Hematopoietic multipotent progenitor cell treated with erythropoietin and hydrocortisone succinate and interleukin-3 and kit ligand, for 6 days (in vitro differentiated cells): ENCODE results near the gene RNU2-1.
"Not testable (repeated sequence)": the region's sequence is repeated elsewhere in the genome, so short reads cannot be mapped to it uniquely, and the experiment has no call there.

Experiments
- DNase-seq: peaks from one replicate; pipeline ENCODE4 v3.0.0-alpha.2; 2015

RNU2-1 gene

DNA sequence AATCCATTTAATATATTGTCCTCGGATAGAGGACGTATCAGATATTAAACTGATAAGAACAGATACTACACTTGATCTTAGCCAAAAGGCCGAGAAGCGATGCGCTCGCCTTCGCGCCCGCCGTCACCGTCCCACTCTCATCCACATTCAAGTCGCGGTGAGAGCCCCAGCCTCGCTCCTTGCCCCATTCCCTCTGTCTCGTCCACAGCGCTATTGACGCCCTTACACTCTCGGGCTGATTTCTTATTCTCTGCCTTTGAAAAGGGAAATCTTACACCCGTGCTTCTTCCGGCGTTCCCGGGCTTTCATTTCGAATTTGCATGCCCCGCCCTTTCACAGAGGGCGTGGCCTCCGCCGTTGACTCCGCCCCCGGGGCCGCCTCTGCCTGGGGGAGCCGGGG is at the start of gene RNU2-1:
RNU2-1 (minus strand) TSS at position 101 of the 400 bp plus-strand sequence.
- not testable (repeated sequence) for DNase-seq

DNA sequence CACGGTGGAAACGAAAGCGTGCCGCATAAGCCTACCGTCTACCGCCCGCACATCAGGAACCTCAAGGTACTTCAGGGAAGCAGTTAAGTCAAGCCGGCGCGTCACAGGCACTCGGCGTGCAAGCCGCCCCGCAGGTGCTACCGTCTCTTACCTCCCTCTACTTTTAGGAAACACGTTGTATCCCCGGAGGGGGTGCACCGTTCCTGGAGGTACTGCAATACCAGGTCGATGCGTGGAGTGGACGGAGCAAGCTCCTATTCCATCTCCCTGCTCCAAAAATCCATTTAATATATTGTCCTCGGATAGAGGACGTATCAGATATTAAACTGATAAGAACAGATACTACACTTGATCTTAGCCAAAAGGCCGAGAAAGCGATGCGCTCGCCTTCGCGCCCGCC is 39.1 kb upstream of the RNU2-1 start:
- DNase-seq, result not testable (repeated sequence)

DNA sequence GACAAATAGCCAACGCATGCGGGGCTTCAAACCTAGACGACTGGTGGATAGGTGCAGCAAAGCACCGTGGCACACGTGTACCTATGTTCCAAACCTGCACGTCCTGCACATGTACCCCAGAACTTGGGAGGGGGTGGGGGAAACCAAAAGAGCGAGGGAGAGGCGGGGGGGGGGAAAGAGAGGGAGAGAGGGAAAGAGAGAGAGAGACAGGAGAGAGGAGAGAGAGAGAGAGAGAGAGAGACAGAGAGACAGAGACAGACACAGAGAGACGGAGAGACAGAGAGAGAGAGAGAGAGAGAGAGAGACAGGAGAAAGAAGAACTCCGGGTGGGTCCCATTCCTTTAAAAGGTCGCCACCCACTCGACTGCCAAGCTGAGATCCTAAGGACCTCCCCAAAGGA is 38.7 kb upstream of the RNU2-1 start:
- DNase-seq, result not testable (repeated sequence)

DNA sequence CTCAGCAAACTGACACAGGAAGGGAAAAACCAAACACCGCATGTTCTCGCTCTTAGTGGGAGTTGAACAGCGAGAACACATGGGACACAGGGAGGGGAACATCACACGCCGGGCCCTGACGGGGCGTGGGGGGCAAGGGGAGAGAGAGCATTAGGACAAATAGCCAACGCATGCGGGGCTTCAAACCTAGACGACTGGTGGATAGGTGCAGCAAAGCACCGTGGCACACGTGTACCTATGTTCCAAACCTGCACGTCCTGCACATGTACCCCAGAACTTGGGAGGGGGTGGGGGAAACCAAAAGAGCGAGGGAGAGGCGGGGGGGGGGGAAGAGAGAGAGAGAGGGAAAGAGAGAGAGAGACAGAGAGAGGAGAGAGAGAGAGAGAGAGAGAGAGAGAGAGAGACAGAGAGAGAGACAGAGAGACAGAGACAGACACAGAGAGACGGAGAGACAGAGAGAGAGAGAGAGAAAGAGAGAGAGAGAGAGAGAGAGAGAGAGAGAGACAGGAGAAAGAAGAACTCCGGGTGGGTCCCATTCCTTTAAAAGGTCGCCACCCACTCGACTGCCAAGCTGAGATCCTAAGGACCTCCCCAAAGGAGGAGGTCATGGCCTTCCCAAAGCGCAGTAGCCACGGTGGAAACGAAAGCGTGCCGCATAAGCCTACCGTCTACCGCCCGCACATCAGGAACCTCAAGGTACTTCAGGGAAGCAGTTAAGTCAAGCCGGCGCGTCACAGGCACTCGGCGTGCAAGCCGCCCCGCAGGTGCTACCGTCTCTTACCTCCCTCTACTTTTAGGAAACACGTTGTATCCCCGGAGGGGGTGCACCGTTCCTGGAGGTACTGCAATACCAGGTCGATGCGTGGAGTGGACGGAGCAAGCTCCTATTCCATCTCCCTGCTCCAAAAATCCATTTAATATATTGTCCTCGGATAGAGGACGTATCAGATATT is 37.1 kb upstream of the RNU2-1 start:
- not testable (repeated sequence) for DNase-seq

DNA sequence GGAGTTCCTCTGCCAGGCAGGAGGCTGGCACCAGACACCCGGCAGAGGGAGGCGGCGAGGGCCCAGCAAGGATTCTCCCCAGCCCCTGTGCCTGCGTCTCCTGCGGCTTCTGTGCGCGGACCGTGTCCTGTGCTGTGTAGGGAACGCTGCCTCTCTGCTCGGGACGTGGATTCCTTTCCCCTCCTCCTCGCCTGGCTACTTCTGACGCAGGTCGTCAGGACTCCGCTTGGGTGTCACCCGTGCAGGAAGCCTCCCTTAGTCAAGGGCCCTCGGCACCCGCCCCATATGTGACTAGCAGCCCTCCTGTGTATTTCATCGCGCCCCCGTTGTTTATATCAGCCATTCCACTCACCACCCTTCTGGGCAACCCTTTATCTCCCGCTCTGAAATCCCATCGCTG is 12.7 kb upstream of the RNU2-1 start:
- not testable (repeated sequence) for DNase-seq

DNA sequence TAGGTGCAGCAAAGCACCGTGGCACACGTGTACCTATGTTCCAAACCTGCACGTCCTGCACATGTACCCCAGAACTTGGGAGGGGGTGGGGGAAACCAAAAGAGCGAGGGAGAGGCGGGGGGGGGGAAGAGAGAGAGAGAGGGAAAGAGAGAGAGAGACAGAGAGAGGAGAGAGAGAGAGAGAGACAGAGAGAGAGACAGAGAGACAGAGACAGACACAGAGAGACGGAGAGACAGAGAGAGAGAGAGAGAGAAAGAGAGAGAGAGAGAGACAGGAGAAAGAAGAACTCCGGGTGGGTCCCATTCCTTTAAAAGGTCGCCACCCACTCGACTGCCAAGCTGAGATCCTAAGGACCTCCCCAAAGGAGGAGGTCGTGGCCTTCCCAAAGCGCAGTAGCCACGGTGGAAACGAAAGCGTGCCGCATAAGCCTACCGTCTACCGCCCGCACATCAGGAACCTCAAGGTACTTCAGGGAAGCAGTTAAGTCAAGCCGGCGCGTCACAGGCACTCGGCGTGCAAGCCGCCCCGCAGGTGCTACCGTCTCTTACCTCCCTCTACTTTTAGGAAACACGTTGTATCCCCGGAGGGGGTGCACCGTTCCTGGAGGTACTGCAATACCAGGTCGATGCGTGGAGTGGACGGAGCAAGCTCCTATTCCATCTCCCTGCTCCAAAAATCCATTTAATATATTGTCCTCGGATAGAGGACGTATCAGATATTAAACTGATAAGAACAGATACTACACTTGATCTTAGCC is 7.0 kb upstream of the RNU2-1 start:
- DNase-seq, result not testable (repeated sequence)

DNA sequence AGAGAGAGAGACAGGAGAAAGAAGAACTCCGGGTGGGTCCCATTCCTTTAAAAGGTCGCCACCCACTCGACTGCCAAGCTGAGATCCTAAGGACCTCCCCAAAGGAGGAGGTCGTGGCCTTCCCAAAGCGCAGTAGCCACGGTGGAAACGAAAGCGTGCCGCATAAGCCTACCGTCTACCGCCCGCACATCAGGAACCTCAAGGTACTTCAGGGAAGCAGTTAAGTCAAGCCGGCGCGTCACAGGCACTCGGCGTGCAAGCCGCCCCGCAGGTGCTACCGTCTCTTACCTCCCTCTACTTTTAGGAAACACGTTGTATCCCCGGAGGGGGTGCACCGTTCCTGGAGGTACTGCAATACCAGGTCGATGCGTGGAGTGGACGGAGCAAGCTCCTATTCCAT is 5.8 kb upstream of the RNU2-1 start:
- not testable (repeated sequence) for DNase-seq

DNA sequence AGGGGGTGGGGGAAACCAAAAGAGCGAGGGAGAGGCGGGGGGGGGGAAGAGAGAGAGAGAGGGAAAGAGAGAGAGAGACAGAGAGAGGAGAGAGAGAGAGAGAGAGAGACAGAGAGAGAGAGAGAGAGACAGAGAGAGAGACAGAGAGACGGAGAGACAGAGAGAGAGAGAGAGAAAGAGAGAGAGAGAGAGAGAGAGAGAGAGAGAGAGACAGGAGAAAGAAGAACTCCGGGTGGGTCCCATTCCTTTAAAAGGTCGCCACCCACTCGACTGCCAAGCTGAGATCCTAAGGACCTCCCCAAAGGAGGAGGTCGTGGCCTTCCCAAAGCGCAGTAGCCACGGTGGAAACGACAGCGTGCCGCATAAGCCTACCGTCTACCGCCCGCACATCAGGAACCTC is 514 bp downstream of the RNU2-1 start:
- DNase-seq, result not testable (repeated sequence)

DNA sequence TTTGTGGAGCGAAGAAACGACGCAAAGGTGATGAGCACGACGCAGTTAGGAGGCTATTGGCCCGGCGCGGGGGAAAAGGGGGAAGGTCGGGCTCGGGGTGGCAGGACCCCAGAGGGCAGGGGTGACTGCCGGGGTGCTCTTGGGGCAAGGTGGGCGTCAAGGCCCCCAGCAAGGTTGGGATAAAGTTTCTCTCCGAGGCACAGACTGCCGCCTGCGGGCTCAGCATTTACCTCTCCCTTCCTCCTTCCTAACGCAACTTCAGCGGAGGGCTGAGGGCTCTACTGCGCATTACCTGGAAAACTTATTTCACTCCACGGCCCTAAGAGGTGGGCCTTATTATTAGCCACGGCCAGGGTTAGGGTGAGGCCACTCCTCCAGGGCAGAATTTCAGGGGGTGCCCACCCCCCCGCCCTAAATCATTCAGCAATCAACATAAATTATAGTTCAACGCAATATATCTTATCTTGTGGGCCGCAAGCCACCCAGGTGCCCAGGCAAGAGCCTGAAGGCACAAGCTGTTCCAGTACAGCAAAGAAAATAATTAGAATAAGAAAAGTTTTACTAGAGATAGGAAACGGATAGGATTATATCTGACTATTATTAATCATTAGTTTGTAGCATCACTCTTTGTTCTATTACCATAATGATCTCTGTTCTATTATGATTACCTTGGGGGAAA is 1.6 kb downstream of the RNU2-1 start:
- DNase-seq, result peak; percentile 45

DNA sequence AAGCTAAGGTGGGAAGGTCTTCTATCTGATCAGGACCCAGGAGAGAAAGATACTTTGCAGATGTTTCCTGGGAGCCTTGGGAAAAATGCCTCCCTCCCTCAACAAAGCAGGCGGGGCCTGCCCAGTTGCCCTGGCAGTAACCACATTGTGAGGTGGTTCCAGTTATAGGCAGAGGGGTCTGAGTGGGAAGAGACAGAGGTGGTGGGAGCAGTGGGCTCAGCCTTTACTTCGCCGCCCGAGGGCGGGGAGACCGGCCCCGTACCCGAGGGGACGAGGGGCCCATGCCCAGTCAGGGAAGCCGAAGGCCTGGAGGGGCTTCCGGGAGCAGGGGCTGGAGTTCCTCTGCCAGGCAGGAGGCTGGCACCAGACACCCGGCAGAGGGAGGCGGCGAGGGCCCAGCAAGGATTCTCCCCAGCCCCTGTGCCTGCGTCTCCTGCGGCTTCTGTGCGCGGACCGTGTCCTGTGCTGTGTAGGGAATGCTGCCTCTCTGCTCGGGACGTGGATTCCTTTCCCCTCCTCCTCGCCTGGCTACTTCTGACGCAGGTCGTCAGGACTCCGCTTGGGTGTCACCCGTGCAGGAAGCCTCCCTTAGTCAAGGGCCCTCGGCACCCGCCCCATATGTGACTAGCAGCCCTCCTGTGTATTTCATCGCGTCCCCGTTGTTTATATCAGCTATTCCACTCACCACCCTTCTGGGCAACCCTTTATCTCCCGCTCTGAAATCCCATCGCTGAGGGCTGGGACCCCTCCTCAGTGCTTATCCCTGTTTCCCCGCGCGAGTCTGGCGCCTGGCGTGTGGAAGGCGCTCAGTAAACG is 2.4 kb downstream of the RNU2-1 start:
- not testable (repeated sequence) for DNase-seq

DNA sequence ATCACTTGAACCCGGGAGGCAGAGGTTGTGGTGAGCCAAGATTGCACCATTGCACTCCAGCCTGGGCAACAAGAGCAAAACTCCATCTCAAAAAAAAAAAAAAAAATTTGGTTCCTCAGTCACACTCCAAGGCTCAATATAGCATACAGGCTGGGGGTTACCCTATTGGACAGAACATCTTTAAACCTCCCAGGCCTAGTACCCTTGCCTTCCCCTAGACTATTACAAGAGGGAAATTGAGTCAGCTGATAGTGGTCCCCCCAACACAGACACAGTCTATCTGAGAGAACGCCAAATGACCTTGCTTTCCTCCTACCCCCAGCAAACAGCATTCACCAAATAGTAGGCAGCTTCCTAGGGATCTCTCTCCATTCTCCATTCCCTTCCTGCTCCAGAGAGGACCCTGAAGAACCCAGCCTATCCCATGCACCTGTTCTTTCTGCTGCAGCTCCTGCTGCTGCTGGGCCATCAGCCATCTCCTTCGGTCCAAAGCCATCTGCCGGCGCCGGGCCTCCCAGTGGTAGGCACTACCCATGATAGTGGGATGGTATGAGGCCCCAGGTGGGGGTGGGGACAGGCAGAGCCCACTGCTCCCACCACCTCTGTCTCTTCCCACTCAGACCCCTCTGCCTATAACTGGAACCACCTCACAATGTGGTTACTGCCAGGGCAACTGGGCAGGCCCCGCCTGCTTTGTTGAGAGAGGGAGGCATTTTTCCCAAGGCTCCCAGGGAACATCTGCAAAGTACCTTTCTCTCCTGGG is 5.6 kb downstream of the RNU2-1 start, which contains the start of gene CCDC200:
CCDC200 (minus strand) TSS at position 604 of the 763 bp plus-strand sequence; CDS start at position 535, 69 bp downstream.
- not testable (repeated sequence) for DNase-seq

DNA sequence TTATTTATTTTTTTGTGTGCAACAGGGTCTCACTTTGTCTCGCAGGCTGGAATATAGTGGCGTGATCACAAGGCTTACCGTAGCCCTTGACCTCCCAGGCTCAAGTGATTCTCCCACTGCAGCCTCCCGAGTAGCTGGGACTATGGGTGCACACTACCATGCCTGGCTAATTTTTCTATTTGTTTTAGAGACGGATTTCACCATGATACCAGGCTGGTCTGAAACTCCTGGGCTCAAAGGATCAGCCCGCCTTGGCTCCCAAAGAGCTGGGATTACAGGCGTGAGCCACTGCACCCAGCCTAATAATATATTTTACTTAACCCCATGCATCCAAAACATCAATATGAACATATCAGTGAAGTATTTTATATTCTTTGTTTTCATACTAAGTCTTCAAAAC is 7.4 kb downstream of the RNU2-1 start:
- no peak for DNase-seq

DNA sequence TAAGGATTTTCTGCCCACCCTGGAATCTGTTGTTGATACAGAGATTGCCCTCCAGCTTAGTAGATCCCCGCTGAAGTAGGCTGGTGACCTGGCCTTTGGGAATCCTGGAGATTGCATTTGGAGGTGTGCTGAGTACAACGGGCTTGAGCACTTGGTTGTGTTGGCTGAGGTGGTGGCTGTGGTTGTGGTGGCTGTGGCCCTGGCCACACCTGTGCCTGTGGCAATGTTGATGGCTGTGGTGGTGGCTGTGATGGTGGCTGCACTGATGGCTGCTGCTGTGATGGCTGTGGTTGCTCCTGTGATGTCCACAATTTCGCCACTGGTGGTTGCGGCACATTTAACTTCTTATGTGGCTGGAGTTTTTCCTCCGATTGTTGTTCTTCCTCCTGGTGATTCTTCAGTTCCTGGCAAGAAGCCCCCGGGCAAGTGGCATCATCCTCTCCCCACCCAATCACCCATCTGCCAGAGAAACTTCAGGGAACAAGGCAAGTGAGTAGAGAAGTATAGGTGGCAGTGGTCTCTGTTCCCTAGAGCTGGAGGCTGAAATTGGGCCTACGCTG is 9.6 kb downstream of the RNU2-1 start:
- DNase-seq, result peak; percentile 0

DNA sequence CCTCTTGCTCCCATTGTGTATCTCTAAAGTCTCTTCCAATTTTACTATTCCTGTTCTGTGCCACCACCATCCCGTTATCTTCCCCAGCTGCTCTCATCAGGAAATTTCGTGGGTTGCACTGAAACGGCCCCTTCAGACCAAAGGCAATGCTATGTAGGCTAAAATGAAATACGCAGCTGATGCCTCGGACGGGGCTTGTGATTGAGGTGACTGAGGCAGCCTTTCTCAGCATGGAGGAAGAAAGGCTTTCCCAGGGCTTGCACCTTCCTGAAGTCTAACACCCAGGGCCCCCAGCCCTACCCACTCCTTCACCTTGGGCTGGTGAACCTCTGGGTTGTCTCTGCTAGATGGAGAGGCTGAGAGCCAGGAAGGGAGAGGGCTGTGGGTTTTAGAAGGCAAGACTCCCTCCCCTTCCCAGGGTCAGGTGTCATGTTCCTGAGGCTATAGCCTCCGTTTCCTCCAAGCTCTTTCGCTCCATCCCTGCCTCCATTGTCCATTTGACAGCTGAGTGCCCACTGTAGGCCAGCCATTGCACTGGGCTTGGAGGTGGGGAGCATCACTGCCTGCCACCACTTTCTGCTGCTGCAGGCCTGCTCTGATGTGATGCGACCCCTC is 13.2 kb downstream of the RNU2-1 start:
- DNase-seq, result peak; percentile 0

DNA sequence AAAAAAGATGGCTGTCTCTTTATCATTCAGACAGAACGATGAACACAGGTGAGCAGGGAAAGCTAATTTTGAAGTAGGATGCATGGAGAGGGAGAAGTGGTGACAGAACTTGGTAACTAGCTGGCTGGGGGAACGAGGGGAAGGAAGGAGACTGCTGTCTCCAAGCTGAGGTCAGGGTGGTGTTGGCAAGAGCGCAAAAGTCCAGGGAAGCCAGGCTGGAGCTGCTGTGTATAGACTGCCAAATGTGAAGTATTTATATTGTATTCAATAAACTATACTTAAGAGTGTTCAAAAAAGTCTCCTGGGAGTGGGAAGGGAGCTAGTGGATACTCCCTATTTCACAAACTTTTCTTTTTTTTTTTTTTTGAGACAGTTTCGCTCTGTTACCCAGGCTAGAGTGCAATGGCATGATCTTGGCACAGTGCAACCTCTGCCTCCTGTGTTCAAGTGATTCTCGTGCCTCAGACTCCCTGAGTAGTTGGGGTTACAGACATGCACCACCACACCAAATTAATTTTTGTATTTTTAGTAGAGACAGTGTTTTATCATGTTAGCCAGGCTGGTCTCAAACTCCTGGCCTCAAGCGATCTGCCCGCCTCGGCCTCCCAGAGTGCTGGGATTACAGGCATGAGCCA is 13.9 kb downstream of the RNU2-1 start:
- peak; percentile 0 for DNase-seq

DNA sequence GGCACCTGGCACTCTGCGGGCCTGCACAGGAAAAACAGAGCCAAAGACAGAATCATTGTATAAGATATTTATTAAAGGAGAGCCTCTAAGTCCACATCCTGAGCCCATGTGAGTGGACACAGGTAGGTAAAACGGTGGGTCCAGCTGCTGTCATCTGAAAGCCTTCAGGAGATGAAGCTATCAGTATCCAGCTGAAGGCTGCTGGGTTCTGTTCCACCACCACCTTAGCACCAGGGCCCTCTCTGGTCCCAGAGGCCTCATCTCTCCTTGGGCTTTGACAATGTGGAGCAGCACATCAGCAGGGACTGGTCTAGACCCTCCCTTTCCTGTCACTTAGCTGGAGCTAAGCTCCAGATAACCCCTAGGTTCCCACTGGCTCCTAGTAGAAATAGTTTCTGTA is 14.8 kb downstream of the RNU2-1 start:
- no peak for DNase-seq

DNA sequence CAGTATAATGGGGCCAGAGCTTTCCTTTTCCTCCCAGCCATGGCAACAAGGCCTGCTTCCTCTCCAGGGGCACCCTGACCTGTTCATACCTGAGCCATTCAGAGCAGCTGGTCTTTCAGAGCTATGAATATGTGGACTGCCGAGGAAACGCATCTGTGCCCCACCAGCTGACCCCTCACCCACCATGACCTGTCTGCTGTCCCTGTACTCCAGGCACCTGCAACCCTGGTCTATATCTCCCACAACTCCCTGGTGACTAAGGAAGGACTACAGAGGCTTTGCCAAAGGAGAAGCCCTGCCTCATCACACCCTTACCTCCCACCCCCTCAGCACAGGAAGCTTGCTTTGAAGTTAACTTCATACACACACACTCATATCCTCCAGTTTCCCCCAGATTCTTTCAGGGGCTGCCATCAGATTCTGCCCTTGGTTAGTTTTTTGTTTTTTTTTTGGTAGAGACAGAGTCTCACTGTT is 16.1 kb downstream of the RNU2-1 start:
- no peak for DNase-seq

DNA sequence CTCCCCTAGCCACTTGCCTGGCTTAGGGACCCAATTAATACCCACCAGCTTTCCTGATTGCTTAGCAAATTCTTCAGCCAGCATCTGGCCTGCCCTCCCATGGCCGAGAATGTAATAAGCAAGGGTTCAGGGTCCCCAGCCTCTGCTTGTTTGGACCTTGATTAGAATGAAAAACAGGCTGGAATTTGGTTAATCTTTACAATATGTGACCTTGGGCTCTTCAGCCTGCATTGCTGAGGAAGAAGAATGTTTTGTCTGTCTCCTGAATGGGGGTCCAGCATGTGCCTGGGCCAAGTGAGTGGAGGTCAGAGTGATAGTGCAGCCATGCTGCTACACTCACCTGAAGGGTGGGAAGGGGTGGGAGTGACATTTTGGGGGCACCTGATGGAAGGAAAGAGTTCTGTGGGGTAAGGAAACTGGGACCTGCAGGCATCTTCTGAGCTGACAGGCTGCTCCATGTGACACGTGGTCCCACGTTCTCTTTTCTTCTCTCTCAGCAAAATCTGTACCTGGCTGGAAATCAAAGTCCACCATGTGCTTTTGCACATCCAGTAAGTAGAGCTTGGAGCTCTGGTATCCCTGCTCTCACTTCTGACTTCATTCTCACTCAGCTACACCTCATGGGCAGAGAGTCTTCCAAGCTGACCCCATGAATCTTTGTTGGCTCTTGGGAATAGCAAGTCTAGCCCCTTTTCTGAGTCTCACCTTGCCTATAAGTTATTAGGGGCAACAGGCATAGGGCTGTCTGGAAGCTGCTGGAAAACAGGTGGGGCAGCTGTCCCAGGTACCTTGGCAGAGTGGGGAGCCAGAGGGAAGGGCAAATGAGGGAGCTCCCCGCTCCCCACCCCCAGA is 16.8 kb downstream of the RNU2-1 start:
- DNase-seq, result no peak

DNA sequence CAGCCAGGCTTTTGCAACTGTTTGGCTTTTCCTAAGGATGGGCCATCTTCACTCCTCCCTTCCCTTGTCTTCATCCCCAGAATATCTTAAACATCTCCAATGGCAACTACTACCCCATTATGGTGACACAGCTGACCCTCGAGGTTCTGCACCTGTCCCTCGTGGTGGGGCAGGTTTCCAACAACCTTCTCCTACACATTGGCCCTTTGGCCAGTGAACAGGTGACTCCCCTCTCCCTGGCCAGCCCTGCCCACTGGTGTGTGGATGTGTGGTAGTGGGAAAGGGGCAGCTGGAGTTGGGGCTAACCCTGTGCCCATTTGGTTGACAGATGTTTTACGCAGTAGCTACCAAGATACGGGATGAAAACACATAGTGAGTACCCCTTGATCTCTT is 17.4 kb downstream of the RNU2-1 start:
- no peak for DNase-seq
